GM21576 (cell line): Measurements from ENCODE around the gene CSTB.

Experiments used
- ATAC-seq: cut with Tn5 transposase; IDR thresholded peaks from one replicate; pipeline ENCODE4 v1.9.1; 2021; ENCODE audit warnings: mild to moderate bottlenecking, moderate library complexity; ENCODE audit not compliant: unreplicated experiment

Gene CSTB

GRCh38 chr21:43752758-43753438, 23.2 kb downstream of the CSTB start:
- no peak for ATAC-seq

DNA sequence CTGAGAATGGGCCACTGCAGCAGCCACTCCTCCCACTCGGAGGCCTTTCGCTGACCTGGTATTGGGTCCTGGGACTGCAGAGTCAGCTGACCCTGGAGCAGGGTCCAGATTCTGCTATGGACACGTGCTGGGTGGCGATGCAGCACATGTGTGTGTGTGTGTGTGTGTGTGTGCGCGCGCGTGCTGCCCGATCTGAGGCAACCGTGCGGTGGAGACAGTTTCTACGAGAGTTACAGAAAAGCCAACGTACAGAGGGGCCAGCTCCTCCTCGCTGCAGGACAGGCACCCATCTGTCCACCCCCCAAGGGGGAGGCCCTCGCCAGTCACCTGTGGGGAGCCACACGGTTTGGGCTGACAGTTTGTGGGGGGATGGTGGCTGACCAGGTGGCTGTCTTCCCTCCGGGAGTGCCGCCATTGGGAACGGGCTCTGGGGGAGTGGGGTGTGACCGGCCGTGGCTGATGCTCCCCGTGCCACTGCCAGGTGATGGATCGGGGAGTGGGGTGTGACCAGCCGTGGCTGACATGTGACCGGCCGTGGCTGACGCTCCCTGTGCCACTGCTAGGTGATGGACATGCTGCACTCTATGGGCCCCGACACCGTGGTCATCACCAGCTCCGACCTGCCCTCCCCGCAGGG, 24.0 kb downstream of the CSTB start:
- no peak for ATAC-seq

DNA sequence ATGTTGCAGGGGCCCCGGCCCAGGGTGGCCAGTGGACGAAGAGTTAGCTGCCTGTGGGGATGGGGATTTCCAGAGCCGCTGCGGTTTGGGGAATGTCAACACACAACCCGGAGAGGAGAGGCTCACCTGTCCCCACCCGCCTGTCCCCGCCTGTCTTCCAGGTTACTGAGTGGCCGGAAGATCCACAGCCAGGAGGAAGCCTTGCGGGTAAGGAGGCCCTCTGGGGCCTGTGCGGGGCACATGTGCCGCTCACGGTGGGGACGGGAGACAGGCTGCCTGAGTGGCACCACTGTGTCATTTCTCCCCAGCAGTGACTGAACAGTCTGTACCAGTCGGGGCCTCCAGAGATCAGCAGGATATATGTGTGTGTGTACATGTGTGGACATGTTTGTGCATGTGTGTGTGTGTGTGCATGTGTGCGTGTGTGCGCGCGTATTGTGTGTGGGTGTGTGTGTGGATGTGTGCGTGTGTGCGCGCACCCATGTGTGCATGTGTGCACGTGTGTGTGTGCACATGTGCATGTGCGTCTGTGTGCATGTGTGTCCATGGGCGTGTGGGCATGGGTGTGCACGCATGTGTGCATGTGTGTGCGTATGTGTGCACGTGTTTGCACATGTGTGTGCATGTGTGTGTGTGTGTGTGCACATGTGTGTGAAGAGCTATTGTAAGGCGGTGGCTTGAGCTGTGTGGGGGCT, 25.6 kb downstream of the CSTB start:
- no peak for ATAC-seq

- no peak for ATAC-seq
These were observed 26.4 kb downstream of the CSTB start for GRCh38 chr21:43749651-43750262.

- no peak for ATAC-seq
These were observed 27.5 kb downstream of the CSTB start for GRCh38 chr21:43748622-43749021.

- no peak for ATAC-seq
These were observed 30.2 kb downstream of the CSTB start for GRCh38 chr21:43745772-43746517.

DNA sequence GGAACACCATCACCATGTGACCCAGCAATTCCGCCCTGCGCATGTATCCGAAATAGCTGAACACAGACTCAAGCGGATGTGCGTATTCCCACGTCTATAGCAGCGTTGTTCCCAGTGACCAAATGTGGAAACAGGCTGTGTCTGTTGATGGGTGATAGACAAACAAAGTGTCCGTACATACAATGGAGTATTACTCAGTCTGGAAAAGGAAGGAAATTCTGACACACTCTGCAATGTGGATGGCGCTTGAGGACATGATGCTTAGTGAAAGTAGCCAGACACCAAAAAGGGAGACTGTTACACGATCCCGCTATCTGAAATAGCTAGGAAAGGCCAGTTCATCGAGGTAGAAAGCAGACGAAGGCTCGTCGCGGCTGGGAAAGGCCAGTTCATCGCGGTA, 31.4 kb downstream of the CSTB start:
- no peak for ATAC-seq

DNA sequence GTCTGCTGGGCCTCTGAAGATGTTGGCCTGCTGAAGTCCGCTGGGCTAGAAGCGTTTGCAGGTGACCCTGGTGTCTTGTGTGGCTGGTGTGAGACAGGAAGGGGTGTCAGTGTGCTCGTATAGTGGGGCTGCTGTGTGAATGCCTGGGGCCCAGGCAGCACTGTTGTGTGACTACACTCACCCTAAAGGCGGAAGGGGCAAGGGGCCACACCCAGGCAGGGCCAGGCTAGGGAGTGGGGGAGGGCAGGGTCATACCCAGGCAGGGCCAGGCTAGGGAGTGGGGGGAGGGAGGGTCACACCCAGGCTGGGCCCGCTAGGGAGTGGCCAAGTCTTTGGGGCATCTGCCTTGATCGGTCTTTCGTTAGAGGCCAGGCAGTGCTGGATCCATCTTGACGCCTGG, 32.2 kb downstream of the CSTB start:
- no peak for ATAC-seq

DNA sequence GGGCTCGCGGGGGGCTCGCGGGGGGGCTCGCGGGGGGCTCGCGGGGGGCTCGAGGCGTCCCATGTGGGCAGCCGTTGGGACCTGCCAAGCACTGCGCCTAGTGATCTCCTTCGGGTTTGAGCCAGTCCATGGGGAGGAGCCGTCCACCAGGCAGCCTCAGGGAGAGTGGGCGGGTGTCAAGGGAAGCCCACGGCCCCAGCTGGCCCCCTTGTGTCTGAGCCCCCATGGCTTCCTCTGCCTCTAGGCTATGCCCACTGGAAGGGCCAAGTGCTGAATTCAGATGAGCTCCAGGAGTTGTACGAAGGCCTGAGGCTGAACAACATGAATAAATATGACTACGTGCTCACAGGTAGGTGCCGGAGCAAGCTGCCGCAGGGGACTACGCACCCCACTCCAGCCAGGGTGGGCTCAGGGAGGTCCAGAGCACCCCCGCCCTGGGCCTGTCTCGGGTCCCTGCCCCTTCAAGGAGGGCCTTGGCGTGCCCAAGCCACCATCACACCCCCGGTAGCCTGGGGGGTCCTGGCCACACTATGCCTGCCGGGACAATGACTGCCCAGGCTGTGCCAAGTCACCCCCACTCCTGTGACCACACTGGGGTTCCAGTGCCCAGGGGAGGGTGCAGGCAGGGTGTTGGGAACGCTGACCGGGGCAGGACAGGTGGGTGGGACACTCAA, 34.5 kb downstream of the CSTB start:
- ATAC-seq: no peak

DNA sequence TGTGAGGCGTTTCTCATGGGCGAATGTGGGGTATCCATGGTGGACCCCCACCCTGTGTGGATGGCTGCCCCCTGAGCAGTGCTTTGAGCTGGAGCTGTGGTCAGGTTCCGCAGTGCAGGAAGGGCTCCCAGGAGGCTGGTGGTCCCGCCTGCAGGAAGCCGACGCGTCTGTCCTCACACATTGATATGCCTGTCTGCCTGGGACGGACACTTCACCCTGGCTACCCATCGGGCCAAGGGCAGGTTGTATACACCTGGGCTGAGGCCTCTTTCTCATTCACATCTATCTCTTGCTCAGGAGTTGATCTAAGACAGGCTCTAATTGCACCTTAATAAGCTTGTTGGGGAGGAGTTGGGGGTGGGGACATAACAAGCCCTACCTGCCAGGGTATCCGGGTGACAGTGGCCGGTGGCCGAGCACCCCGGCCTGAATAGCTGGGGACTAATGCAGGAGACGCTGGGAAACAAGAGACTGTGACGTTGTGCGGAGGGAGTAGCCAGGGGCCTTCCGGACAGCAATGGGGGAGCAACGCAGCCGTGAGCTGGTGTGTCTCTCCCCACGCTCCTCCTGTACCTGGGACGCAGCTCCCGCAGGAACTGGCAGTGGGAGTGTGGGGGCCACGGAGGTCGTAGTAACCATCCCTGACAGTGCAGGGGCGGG, 35.5 kb downstream of the CSTB start:
- ATAC-seq: no peak

GRCh38 chr21:43739621-43740435, 36.3 kb downstream of the CSTB start:
- ATAC-seq: no peak

DNA sequence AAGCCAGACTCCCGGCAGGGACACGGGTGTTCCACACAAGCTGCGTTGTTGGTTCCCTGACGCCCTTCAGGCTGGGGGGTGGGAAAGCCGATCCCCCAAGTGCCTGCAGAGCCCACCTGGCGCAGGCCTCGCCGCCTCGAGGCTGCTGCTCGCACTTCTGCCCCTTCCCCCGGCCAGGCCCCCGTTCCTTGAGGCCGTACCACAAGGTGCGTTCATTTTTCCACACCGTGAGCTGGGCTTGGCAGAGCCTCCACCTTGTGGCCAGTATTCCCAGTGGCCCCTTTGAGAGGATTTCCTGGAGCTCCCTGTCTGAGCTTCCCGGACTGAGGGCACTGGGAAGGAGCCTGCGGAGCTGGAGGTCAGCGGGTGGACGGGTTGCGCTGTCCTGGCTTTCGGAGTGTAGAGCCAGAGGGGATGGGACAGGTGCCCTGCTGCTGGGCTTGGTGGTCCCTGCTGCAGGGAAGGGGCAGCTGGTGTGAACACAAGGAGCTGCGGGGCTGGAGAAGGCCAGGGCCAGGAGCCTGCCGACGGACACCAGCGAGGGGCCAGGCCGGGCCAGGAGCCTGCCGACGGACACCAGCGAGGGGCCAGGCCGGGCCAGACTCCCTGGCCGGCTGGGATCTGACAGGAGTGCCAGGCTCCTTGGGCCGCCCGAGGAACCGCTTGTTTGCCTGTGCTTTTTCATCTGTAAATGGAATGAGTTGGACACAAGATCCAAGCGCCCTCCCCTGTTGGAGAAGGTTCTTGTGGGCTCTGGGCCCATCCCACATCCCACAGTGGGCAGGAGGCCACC, 38.8 kb downstream of the CSTB start:
- no peak for ATAC-seq

DNA sequence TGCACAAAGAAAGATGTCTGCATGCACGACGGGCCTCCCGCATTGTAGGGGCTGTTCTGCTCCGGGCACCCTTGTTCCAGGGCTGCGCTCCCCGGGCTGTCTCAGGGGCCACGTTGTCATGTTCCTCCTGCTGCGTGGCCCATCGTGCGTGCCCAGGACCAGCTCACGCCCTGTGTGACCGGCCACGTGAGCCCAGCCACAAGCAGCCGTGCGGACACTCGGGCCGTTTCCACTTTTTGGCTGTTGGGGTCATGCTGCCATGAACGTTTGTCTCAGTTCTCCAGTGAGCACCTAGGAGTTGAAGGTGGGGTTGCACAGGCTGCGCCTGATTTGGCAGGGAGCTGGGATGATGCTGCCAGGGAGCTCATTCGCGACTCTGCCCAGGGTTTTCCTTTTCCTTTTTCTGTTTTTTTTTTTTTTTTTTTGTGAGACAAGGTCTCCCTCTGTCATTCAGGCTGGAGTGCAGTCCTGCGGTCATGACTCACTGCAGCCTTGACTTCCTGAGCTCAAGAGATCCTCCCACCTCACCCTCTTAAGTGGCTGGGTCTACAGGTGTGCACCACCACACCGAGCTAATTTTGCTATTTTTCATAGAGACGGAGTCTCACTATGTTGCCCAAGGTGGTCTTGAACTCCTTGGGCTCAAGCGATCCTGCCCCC, 39.8 kb downstream of the CSTB start:
- no peak for ATAC-seq

- no peak for ATAC-seq
These were observed 40.6 kb downstream of the CSTB start for GRCh38 chr21:43735236-43736091.

DNA sequence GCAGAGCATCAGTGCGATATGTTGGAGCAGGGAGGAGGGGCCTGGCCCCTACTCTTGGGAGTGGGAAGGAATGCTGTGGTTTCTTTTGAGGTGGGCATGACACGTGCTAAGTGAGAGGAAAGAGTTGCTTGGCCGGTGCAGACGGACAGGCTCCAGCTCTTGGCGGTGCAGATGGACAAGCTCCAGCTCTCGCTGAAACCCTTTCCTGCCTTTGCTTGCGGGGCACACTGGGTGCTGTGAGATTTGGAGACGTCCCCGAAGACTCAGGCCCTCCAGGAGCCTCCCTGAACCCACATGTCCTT, 41.2 kb downstream of the CSTB start:
- no peak for ATAC-seq

- ATAC-seq: no peak
These were observed 41.8 kb downstream of the CSTB start for GRCh38 chr21:43734131-43734927.
